ENCODE data around the gene ZNF524. TPM values are rescaled to one million over a fixed set of nuclear protein-coding genes. Genes with fewer than 3 reads are reported as not detected.

Gene ZNF524
- total and polyA plus RNA-seq, 9 of the 15 experiments (the other 6 are each of a cell fraction or from before 2014, with no cell fraction given), result 0.08 to 15.6 (median 2.9) TPM

- TF ChIP-seq ARID4B (CRISPR knock-in tag; IDR thresholded peaks at IDR 0.05), result peak; percentile 74
- TF ChIP-seq SMARCA5 (IDR thresholded peaks at IDR 0.05), result peak; percentile 93
- TF ChIP-seq ZNF311 (CRISPR knock-in tag; IDR thresholded peaks at IDR 0.05), result 0 out of 2 replicates have a peak, but pooled peaks have one; percentile 47
Observed at GRCh38 chr19:55581145-55581822, 18.8 kb upstream of the ZNF524 start (continued).

DNA sequence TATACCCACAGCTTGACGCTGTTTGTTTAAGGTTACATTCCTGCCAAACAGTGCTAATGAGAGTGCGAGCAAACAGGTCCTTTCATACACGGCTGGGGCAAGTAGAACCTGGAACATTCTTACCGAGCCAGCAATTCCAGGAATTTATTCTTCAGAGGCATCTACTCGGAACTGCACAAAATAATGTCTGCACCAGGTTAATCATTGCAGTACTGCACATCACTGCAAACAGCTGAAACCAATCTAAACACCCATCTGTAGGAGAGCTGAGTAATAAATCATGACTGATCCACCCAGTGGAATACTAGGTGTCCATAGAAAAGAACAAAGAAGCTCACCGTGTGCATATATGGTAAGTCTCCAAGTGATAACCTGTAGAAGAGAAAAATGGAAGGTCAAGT, 18.3 kb upstream of the ZNF524 start:
- H3K27me3 ChIP-seq (ENCODE audit: control insufficient read depth in 2 of 2, insufficient read depth in 2 of 2, low read length in 2 of 2), result peaks cover 8 to 12% of the 10 kb centered on the region in 2 experiments; a peak in 4 of 5 replicates
- WGBS (ENCODE audit: insufficient coverage, low coverage, missing lambda C conversion rate), result 2% methylated on average over 6 of the region's 6 CpGs
- BruUV-seq (replicated peaks), result no TSS peak
- in situ Hi-C loops (cut with MboI) (no loop called here), intact Hi-C loops (cut with micrococcal nuclease) (no loop called here)
- 0 out of 2 replicates have a peak, but pooled peaks cover 1% of the 10 kb centered on the region for H4K20me1 ChIP-seq (replicated peaks; ENCODE audit: control insufficient read depth, insufficient read depth, low read length)
- no peak overlapping the region for H2AFZ ChIP-seq (ENCODE audit: low read depth, low read length)
- H3K4me1 ChIP-seq (replicated peaks in 1 of 2; ENCODE audit: control insufficient read depth in 2 of 2, insufficient read depth in 2 of 2, low read length in 2 of 2), result peaks cover 11 to 39% of the 10 kb centered on the region in 2 experiments; a peak in 3 of 5 replicates
- H3K4me2 ChIP-seq (ENCODE audit: insufficient read depth, low read length), result peak overlapping the region; percentile 83
- ATAC-seq, result no peak
- no peaks in the 10 kb centered on the region for H3K9me3 ChIP-seq (replicated peaks; ENCODE audit: control insufficient read depth, insufficient read depth, low read depth, low read length)
- CTCF ChIA-PET (ENCODE audit: low intra/inter-chr PET ratio), result no interaction called here
- no peak overlapping the region for H3K9ac ChIP-seq (ENCODE audit: insufficient read depth in 1 of 2, low read depth in 2 of 2, low read length in 2 of 2)
- no peaks in the 10 kb centered on the region for H3K9me1 ChIP-seq (ENCODE audit: control insufficient read depth, insufficient read depth, low read length)
- DNase-seq (ENCODE audit: extremely low read depth in 1 of 4, low spot score in 3 of 4), result no peak
- H3K4me3 ChIP-seq, result no peak overlapping the region
- peak; percentile 70 for FAIRE-seq
- peaks cover 12% of the 10 kb centered on the region for H3K79me2 ChIP-seq (ENCODE audit: control insufficient read depth, insufficient read depth, low read length)
- H3K27ac ChIP-seq (ENCODE audit: extremely low read depth, low read depth, low read length), result no peak overlapping the region
- POLR2A ChIA-PET, result interaction anchor here (0.6 to 1.9 kb wide), 3 partner anchors 17 to 54 kb away, joined by 3 to 9 read pairs (median 4); partner anchors contain the start of gene FIZ1
- peaks cover 10% of the 10 kb centered on the region; the same call in 2 of the 3 replicates for H3K36me3 ChIP-seq (ENCODE audit: control insufficient read depth, insufficient read depth, low read length)
- no peak for TF ChIP-seq USF2 (CRISPR knock-in tag; IDR thresholded peaks at IDR 0.05)
- TF ChIP-seq, protein P1, sequence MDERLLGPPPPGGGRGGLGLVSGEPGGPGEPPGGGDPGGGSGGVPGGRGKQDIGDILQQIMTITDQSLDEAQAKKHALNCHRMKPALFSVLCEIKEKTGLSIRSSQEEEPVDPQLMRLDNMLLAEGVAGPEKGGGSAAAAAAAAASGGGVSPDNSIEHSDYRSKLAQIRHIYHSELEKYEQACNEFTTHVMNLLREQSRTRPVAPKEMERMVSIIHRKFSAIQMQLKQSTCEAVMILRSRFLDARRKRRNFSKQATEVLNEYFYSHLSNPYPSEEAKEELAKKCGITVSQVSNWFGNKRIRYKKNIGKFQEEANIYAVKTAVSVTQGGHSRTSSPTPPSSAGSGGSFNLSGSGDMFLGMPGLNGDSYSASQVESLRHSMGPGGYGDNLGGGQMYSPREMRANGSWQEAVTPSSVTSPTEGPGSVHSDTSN (CRISPR knock-in tag; IDR thresholded peaks at IDR 0.05; ENCODE audit: low read depth), result no peak
- TF ChIP-seq, protein P1 (tag; conservative IDR thresholded peaks at IDR 0.05; ENCODE audit: low read depth), result peak; percentile 73
- peak; percentile 64 for TF ChIP-seq PKNOX1 (IDR thresholded peaks at IDR 0.05)
